ENCODE measurements around the gene TRAPPC3. TPM values are rescaled to one million over a fixed set of nuclear protein-coding genes. Genes with fewer than 3 reads are reported as not detected.
"Not testable (repeated sequence)": the region's sequence is repeated elsewhere in the genome, so short reads cannot be mapped to it uniquely, and the experiment has no call there.

Gene TRAPPC3
- total RNA-seq, 4 donors from 2014 or later = 10.6 to 70.6 (median 38.1) TPM

DNA sequence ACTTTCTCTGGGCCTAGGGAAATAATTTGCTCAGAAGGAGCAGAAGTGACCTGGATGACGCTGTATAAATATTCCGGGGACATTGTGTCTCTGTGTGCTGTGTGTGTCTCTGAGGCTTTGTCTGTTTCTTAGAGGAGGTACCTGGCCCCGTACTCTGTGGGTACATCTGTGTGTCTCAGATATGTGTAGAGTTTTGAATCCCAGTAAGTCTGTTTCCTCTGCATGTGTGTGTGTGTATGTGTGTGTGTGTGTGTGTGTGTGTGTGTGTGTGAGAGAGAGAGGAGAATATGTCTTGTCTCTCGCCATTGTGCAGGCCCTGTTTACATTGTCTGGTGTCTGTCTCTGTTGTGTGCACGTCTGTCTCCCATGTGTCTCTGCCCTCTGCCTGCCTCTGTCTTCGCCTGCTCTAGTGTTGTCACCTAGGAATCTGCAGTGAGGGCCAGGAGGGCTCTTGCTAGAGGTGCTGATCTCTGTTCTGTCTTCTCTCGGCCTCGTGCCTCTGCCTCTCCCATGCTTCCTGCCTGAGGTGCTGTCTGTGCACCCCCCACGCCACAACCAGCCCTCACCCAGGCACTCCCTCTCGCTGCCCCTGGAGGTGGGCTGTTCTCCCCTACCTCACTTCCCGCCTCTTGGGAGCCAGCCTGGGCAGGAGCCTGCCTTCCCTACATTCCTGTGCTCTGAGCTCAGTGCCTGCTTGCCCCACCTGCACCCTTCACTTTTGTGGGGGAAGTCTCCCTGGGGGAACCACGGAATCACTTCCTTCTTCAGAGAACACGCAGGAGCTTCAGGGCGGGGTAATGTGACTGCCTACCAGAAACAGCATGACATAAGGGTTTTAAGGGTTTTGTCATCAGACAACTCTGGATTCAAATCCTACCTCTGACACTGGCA lies 12.6 kb upstream of the TRAPPC3 start:
- Histone ChIP-seq H3K4me3 (peak overlapping the region; percentile 26 to 39), H3K4me1 (peaks cover 3 to 49% of the 10 kb centered on the region in 2 donors), H3K36me3 (no peaks in the 10 kb centered on the region), H3K27me3 (no peaks in the 10 kb centered on the region), H3K9me3 (no peaks in the 10 kb centered on the region), H3K27ac (peak overlapping the region; percentile 84 to 100)
- no peak for TF ChIP-seq POLR2A (IDR thresholded peaks at IDR 0.05)
- TF ChIP-seq, protein P1, sequence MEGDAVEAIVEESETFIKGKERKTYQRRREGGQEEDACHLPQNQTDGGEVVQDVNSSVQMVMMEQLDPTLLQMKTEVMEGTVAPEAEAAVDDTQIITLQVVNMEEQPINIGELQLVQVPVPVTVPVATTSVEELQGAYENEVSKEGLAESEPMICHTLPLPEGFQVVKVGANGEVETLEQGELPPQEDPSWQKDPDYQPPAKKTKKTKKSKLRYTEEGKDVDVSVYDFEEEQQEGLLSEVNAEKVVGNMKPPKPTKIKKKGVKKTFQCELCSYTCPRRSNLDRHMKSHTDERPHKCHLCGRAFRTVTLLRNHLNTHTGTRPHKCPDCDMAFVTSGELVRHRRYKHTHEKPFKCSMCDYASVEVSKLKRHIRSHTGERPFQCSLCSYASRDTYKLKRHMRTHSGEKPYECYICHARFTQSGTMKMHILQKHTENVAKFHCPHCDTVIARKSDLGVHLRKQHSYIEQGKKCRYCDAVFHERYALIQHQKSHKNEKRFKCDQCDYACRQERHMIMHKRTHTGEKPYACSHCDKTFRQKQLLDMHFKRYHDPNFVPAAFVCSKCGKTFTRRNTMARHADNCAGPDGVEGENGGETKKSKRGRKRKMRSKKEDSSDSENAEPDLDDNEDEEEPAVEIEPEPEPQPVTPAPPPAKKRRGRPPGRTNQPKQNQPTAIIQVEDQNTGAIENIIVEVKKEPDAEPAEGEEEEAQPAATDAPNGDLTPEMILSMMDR (IDR thresholded peaks at IDR 0.05) = no peak
- intact Hi-C loops (cut with DNase I; ENCODE audit: low total_unique reads) = no loop called here
- no peak for DNase-seq

DNA sequence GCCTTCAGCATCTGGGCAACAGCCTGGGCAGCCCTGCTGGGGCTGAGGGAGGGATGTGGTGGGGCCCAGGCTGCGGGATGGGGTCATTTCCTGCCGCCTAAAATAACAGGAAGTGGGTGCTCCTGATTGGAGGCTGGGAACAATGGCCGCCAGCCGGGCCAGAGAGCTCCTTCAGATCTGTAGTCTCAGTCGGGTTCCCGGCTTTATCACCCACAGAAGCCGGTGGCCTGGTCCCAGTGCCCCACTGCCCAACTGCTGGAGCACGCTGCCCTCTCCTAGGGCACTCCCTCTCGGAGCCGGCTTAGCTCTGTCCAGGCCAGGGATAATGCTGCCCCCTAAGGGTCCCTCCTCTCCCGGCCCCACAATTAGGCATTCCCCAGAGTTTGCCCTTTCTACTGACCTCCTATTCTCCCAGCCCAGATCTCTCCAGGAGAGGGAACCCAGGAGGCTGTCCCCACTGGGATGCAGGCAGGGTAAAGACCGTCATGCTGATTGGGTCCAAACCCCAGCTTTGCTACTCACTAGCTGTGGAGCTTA lies 11.7 kb upstream of the TRAPPC3 start:
- H3K27me3 ChIP-seq = no peaks in the 10 kb centered on the region
- no peaks in the 10 kb centered on the region for H3K9me3 ChIP-seq
- H3K27ac ChIP-seq = peak overlapping the region; percentile 84 to 100
- peak overlapping the region; percentile 26 to 39 for H3K4me3 ChIP-seq
- TF ChIP-seq POLR2A (IDR thresholded peaks at IDR 0.05) = no peak
- TF ChIP-seq, protein P1 (IDR thresholded peaks at IDR 0.05) = peak in 3 of 4 experiments; percentile 27 to 43 (median 32)
- intact Hi-C loops (cut with DNase I; ENCODE audit: low total_unique reads) = no loop called here
- peak; percentile 51 to 63 for DNase-seq
- no peaks in the 10 kb centered on the region for H3K36me3 ChIP-seq
- peaks cover 3 to 46% of the 10 kb centered on the region in 2 donors for H3K4me1 ChIP-seq

DNA sequence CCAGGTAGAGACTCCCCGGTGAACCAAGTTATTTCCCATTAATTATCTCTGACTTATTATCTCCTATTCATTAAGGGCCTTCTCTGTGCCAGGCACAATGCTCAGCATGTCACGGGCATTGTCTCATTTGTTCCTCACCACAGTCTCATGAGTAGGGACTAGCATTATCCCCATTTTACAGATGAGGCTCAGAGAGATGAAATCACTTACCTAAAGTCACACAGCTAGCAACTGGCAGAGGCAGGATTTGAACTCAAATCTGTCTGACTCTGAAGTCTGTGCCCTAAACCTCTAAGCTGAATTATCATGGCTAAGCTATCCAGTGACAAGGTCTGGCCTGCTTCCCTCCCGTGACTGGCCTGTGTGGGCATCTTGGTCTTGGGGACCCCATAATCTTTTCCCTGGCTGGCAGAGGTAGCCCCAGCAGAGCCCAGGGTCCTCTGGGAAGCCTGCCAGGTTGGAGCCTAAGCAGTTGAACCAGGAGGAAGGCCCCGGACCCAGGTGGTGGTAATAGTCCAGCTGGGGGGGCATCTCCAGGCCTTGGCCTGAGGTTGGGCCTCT lies 11.2 kb upstream of the TRAPPC3 start:
- H3K4me1 ChIP-seq = peaks cover 3 to 46% of the 10 kb centered on the region in 2 donors
- TF ChIP-seq, protein P1 (IDR thresholded peaks at IDR 0.05) = no peak
- TF ChIP-seq POLR2A (IDR thresholded peaks at IDR 0.05) = no peak
- no peak for DNase-seq
- H3K36me3 ChIP-seq = no peaks in the 10 kb centered on the region
- no peaks in the 10 kb centered on the region for H3K9me3 ChIP-seq
- intact Hi-C loops (cut with DNase I; ENCODE audit: low total_unique reads) = no loop called here
- H3K27me3 ChIP-seq = no peaks in the 10 kb centered on the region
- peak overlapping the region; percentile 26 to 39 for H3K4me3 ChIP-seq
- peak overlapping the region; percentile 84 to 100 for H3K27ac ChIP-seq

DNA sequence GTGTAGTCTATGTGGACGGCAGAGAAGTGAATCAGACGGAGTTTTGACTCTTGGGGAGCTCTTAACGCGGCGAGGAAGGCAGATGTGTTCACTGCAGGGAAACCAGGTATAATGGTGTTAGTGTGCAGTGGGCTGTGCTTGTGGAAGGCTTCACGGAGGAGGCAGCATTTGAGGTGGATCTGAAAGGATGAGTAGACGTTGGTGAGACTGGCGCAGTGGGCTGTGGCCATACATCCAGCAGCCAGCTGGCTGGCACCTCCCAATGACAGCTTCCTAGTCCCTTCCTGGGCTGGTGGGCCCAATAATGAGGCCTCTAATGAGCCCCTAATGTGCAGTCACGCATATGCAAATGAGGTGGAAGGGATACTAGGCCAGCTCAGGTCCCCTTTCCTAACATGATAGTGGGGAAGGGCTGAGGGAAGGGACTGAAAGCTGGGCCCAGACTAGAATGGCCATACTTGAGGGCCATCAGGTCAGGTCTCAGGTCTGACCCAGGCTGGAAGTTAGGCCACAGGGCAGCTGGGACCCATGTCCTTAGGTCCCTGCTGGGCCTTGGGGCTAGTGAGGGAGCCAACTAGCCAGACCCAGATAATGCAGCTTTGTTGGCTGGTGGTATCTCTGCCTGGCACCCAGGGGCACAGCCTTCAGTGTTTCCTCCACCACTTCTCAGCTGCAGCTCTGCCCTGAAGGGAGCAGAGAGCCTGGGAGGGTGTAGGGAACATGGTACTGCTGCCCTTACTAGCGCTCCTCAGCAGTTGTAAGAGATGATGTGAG lies 10.5 kb upstream of the TRAPPC3 start:
- Histone ChIP-seq H3K27me3 (no peaks in the 10 kb centered on the region), H3K4me3 (no peak overlapping the region), H3K9me3 (no peaks in the 10 kb centered on the region), H3K27ac (peak overlapping the region; percentile 84 to 100), H3K36me3 (no peaks in the 10 kb centered on the region), H3K4me1 (peaks cover 3 to 46% of the 10 kb centered on the region in 2 donors)
- intact Hi-C loops (cut with DNase I; ENCODE audit: low total_unique reads) = loop anchor here (10.0 kb wide), 1 partner anchor 125 kb away; no protein-coding TSS in a partner anchor
- no peak for DNase-seq
- TF ChIP-seq, protein P1 (IDR thresholded peaks at IDR 0.05) = no peak
- TF ChIP-seq POLR2A (IDR thresholded peaks at IDR 0.05) = no peak

DNA sequence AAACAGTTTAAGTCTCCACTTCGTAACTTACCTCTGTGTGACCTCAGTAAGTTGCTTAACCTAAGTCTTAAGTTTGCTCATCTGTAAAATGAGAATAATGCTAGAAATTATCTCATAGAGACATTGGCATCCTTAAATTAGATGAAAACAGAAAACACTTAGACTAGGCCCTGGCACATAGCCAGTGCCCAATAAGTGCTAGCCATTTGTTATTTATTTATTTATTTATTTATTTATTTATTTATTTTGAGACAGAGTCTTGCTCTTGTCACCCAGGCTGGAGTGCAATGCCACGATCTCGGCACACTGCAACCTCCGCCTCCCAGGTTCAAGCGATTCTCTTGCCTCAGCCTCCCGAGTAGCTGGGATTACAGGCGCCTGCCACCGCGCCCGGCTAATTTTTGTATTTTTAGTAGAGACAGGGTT lies 9.6 kb upstream of the TRAPPC3 start:
- not testable (repeated sequence) for H3K27me3 ChIP-seq, DNase-seq, H3K36me3 ChIP-seq, H3K4me3 ChIP-seq, H3K9me3 ChIP-seq
- H3K27ac ChIP-seq = peak overlapping the region in 1 of 2 donors; percentile 100
- intact Hi-C loops (cut with DNase I; ENCODE audit: low total_unique reads) = loop anchor here (10.0 kb wide), 1 partner anchor 126 kb away; no protein-coding TSS in a partner anchor
- peaks cover 3 to 46% of the 10 kb centered on the region in 2 donors for H3K4me1 ChIP-seq
